GM10847 (cell line): ENCODE data around the gene LRRC41.
A peak's percentile ranks its signal among the peaks of the same experiment; 100 is the strongest.

Experiments used
- POLR2A ChIP-seq: IDR thresholded peaks from 2 replicates; pipeline ENCODE4 v1.6.1; 2011; ENCODE audit not compliant: insufficient read length; ENCODE audit errors: extremely low read depth

The LRRC41 gene, protein sequence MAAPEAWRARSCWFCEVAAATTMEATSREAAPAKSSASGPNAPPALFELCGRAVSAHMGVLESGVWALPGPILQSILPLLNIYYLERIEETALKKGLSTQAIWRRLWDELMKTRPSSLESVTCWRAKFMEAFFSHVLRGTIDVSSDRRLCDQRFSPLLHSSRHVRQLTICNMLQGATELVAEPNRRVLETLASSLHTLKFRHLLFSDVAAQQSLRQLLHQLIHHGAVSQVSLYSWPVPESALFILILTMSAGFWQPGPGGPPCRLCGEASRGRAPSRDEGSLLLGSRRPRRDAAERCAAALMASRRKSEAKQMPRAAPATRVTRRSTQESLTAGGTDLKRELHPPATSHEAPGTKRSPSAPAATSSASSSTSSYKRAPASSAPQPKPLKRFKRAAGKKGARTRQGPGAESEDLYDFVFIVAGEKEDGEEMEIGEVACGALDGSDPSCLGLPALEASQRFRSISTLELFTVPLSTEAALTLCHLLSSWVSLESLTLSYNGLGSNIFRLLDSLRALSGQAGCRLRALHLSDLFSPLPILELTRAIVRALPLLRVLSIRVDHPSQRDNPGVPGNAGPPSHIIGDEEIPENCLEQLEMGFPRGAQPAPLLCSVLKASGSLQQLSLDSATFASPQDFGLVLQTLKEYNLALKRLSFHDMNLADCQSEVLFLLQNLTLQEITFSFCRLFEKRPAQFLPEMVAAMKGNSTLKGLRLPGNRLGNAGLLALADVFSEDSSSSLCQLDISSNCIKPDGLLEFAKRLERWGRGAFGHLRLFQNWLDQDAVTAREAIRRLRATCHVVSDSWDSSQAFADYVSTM

DNA sequence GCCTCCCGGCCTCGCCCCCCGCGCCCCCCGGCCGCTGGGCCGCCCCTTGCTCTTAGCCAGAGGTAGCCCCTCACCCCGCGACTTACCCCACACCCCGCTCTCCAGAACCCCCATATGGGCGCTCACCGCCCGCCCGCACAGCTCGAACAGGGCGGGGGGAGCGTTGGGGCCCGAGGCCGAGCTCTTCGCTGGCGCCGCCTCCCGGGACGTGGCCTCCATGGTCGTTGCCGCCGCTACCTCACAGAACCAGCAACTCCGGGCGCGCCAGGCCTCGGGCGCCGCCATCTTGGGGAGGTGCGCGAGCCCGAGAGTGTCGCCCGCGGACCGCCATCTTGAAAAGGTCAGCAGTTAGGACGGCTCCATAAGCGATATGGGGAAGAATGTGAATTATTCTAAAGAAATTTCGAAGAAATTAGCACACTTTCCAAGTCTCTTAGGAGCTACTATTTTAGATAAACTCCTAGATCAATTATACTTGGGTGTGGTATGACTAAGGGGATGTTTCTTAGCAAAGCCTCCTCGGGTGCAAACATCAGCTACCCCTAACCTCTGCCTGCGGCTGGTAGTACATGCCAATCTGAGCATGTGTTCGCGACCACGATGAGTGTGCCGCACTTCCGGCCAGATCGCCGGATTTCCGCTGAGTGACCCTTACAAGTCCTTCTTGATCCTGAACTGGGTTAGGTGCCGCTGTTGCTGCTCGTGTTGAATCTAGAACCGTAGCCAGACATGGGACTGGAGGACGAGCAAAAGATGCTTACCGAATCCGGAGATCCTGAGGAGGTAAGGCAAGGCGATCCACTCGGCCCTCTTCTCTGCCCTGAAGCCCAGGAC, at the start of gene LRRC41, which contains the start of gene UQCRH:
Gene LRRC41, minus strand, starts transcription at position 579 of the 834 bp plus-strand sequence. Its CDS starts 294 bp downstream, at position 285.
Gene UQCRH, plus strand, starts transcription at position 661 of the 834 bp plus-strand sequence. Its CDS starts 69 bp downstream, at position 730.
- peak; percentile 79 for TF ChIP-seq POLR2A

DNA sequence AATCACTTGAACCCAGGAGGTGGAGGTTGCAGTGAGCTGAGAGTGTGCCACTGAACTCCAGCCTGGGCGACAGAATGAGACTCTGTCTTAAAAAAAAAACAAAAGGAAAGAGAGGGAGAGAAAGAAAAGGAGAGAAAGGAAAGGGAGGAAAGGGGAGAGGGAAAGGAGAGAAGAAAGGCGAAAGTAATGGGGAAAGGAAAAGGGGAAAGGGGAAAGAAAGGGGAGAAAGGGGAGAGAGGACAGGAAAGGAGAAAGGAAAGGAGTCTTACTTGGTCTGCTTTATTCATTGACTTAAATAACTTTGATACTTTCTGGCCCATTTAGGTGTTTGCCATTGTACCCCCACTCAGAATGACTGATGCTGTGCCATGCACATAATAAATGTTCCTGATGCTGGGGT, 48.9 kb upstream of the LRRC41 start:
- no peak for TF ChIP-seq POLR2A

DNA sequence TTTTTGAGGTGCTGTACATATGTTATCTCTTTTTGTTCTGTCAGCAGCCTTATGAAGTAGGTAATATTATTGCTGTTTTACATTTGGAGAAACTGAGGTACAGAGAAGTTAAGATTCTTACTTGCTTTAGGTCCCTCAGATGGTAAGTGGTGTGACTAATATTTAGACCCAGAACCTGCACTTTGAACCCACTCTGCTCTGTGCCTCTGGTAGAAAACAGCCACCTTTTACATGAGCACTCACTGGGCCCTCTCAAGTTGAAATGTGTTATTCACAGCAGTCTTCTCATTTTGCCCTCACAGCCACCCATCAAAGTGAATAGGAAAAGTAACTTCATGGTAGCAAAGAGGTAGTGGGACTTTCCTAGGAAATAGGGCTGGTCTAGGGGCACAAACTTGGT, 41.9 kb upstream of the LRRC41 start:
- TF ChIP-seq POLR2A, result no peak

DNA sequence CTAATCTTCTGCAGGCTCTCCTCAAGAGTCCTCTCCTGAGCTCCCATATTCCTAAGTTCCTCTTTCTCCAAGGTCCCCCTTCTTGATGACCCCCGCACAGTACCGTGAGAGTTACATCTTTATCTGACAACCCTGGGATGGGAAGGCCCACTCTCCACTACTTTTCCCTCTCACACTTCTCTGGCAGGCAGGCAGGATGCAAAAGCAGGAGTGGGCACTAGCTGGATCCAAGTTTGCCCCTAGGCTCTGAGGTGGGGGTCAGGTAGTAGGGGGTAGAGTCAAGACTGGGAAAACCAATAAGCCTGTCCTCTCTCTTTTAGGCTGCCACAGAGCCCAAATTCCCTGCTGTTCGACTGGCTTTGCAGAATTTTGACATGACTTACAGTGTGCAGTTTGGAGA, 41.1 kb upstream of the LRRC41 start:
- TF ChIP-seq POLR2A, result no peak

DNA sequence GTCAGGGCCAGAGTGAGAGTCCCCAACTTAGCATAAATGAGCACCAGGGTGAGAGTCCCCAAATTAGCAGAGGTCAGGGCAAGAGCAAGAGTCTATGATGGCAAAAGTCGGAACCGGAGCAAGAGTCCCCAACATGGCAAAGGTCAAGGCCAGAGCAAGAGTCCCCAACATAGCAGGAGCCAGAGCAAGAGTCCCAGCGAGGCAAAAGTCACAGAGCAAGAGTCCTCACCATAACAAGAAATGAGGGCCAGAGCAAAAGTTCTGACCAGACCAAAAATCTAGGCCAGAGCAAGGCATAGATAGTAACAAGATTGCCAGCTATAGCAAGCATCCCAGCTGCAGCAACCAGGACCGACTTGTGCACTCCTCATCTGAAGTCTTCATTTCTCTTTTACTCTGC, 40.3 kb upstream of the LRRC41 start:
- no peak for TF ChIP-seq POLR2A

DNA sequence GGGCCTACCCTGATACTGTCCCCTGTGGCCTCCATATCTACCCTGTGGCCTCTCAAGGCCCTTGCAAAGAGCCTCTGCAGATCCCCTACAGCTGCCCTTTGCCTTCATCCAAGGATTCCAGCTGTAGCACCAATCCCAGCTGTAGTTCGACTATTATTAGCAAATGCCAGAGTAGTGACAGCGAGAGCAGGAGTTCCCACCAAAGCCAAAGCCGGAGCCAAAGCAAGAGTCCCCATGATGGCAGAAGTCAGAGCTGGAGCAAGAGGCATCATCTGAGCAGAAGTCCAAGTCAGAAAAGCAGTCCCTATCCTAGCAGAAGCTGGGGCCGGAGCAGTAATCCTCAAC, 39.9 kb upstream of the LRRC41 start:
- no peak for TF ChIP-seq POLR2A

DNA sequence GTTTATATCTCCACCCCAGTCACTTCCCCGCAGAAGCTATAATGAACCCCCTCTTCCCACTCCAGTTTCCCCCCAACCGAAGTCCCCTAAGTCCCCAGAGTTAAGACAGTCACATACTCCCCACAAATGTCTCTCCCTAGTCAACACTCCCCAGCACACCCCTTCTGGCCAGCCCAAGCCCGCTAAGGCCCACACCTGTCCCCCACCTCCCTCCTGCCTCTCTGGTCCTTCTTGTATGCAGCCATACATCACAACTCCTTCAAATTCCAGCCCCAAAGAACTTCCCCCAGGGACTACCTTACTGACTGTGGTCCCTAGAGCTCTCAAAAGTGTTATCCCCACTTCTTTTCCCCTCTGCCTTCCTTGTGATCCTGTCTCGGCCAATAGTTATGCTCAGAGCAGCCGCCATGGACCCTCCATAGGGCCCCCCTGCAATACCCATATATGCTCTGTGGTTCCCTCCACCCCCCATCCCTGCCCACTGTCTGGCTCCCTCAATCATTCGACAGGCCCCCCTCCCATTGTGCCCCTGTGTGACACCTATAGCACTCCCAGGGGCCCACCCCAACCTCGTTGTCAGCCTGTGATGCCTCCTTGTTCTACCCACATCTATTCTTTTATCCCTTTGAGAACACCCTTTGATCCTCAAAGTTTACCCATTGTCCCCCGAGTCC, 39.4 kb upstream of the LRRC41 start:
- TF ChIP-seq POLR2A, result no peak

DNA sequence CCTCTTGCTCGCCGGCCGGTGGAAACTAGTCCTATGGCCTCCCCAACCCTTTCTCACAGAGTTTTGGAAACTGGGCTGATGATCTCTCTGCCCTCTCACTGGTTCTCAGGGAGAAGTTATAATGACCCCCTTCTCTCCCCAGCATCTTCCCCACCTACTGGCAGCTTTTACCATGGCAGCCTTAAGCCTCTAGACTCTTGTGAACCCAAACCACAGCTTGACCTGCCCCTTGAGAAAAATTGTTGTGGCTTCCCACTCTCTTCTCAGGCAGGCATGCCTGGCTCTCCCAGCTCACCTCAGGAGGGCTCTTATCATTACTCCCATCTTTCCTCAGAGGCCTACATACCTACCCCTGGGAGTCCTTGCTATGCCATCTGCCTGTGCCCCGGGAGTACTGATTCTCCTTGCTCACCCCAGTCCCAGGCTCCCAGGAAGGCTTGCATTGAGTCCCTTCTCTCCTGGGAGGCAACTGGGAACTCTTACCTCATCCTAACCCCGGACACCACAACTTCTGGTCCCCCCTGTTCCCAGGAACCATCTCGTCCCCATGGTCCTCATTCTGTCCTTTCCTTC, 38.8 kb upstream of the LRRC41 start:
- no peak for TF ChIP-seq POLR2A

DNA sequence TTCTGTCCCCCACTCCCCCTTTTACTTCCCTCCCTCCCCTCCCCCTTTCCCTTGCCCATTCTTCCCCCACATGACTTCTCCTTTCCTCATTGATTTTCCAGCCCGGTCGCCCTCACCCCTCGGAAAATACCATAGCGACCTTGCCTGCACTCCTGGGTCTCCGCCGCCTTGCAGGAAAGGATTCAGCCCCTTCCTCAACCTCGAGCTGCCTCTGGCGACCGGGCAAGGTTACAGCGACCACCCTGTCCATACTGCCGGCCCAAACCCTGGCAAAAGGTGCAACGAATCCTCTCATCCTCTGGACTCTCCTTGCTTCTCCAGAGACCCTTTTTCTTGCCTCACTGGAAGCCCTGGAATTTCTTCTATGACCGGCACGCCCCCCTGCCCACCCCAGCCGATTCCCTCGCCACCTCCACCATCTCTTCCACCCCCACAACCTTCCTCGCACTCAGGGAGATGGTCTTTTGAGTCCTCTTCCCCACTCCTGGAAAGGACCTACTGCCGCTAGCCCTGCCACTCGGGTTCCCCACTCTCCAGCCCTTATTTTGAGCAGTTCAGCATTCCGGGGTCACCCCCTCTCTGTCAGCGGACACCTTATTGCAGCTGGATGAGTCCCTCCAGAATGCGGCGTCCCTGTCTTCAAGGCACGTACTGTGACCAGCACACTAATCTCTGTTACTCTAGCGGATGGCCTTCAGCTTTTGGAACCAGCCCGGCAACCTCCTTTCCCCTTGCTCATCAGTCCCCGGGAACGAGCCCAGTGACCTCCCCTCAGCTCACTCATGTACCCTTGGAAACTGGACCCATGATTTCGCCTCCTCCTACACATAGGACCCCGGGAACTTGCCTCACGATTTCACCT, 38.0 kb upstream of the LRRC41 start:
- TF ChIP-seq POLR2A, result no peak

DNA sequence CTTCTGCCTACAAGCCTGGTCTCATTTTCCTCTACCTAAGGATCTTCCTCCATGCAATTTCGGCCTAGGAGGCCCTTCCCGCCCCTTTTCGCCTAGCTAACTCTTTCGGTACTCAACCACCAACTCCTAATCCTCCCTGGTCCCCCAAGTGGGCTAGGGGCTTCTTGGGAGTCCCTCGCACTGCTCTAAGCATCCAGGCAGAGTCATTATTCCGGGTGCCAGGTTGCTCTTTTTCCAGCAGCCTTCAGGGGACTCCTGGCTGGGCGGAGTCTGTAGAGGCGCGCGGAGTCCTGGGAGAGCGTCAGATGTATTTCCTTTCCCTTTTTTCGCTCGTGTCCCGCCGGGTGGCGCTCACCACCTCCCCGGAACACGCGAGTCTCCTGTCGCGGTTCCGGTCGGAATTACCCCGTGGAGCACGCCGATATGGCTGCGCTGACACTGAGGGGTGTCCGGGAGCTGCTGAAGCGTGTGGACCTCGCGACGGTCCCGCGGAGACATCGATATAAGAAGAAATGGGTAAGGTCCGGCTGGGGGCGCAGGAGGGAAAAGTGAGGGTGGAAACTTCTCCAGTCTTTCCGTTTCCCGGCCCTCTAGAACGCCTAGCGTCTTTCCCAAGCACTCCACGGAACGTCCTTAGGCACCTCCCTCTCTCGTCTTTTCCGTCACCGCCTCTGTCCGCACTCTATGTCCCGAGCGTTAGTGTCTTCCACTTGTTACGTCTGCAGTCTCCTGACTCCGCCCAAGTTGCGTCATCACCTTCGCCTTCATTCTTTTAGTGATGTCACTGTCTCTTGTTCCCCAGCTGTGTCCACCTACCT, 37.2 kb upstream of the LRRC41 start, which contains the start of gene NSUN4:
Gene NSUN4, plus strand, starts transcription at position 404 of the 818 bp plus-strand sequence. Its CDS starts 20 bp downstream, at position 424.
- peak; percentile 80 for TF ChIP-seq POLR2A

DNA sequence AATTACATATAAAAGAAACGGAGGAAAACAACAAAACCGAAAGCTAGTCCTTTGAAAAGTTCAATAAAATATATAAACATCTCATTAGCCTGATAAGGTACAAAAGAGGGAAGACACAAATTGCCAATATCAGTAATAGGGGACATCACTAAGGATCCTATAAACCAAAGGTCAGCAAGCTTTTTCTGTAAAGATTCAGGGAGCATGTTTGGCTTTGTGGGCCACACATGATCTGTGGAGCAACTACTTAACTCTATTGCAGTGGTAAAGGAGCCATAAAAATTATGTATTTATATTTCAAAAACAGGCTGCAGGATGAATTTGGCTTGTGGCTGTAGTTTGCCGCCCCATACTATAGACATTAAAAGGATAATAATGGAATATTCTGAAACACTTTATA, 31.7 kb upstream of the LRRC41 start:
- TF ChIP-seq POLR2A, result no peak

DNA sequence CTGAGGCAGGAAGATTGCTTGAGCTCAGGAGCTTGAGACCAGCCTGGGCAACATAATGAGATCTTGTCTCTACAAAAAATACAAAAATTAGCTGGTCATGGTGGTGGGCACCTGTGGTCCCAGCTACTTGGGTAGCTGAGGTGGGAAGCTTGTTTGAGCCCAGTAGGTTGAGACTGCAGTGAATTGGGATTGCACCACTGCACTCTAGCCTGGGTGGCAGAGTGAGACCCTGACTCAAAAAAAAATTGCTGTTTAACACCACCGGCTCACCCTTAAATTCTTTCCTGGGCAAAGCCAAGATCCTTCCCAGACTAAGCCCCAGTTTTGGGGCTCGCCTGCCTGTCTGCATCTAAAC, 30.6 kb upstream of the LRRC41 start:
- TF ChIP-seq POLR2A, result peak; percentile 2
